Stimulated activated CD8-positive, alpha-beta memory T cell treated with anti-CD3 and anti-CD28 coated beads, Interleukin-4, amount 100 ng/mL, for 48 hours (primary cell): Measurements from ENCODE around the gene SPAAR.

Source experiments
- DNase-seq: peaks from one replicate; pipeline ENCODE4 v3.0.0-alpha.2; 2020

SPAAR gene

DNA sequence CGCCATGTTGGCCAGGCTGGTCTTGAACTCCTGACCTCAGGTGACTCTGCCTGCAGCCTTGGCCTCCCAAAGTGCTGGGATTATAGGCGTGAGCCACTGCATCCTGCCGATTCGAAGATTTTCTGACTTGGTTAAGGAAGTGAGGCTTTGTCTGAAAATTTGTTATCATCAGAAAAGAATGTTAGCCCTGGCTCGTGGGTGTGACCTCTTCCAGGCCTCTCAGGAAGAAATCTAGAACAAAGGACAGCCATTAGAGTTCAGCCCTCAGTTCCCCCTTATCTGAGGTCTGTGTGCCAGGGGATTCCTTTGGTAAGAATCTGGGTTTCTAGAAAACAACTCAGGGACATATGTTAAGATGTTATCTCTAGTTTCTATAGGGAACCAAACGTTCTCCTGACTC, 42.4 kb downstream of the SPAAR start:
- DNase-seq = no peak

DNA sequence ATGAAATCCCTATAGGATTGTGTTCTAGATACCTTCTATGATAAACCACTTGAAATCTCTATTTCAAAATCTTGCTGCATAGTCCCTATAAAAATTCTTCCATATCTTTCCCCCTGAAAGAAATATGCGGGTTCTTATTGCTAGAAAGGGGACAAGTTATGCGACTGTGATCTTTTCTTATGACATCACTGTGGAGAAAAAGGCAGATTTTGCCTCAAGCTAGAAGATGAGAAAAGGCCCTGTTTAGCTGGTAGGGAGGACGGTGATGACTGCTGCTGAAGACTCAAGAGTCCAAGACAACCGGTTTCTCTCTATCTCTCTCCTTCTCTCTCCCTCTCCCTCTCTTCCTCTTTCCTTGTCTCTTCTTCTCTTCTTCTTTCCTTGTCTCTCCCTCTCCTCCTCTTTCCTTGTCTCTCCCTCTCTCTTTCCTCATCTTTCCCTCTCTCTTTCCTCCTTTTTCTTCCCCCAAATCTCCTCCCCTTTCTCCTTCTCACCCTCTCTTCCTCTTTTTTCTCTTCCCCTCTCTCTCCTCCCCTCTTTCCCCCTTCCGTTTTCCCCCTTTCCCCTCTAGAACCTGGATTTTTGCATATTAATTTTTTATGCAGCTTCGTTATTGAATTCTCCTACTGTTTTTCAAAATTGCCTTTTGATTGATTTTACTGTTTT, 43.4 kb downstream of the SPAAR start:
- DNase-seq = no peak

DNA sequence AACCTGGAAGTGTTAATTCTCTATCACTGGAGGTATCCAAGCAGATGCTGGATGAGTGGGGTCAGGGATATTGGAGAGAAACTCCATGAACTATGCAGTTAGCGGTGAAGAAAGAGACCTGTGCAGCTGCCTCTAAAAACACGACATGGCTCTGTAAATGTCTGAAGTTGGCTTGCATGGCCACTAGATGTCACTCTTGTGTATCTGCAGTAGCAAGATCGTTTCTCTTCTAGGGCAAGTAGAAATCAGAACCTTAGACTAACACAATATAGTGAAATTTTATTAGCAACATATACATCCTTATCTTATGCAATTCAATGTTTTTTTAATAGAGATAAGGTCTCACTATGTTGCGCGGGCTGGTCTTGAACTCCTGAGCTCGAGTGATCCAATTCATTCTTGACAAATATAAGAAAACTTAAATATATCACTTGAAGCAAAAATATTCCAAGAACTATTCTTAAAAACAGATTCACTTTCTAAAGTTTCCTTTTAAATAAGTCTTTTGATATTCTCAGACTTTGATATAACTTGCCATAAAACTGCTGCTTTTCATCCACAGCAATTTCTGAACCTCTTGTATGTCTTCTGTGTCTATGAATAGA, 45.8 kb downstream of the SPAAR start:
- peak; percentile 46 for DNase-seq

DNA sequence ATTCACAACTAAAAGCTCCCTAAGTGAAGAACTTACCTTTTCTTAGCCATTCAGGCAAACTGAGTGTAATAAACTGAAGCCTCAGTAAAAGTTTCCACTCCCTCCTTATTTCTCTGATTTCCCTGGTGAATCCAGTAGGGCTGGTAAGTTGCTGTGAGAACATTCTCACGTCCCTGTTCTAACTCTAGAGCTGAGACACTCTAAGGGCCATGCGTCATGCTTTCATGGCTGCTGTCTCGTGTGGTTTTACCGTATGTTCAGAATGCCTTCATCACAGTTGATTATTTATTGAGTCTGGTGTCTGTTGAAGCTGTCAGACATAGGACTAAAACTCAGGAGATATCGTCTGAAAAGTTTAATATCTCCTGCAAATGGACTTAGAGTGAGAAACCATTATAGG, 47.4 kb downstream of the SPAAR start:
- no peak for DNase-seq

DNA sequence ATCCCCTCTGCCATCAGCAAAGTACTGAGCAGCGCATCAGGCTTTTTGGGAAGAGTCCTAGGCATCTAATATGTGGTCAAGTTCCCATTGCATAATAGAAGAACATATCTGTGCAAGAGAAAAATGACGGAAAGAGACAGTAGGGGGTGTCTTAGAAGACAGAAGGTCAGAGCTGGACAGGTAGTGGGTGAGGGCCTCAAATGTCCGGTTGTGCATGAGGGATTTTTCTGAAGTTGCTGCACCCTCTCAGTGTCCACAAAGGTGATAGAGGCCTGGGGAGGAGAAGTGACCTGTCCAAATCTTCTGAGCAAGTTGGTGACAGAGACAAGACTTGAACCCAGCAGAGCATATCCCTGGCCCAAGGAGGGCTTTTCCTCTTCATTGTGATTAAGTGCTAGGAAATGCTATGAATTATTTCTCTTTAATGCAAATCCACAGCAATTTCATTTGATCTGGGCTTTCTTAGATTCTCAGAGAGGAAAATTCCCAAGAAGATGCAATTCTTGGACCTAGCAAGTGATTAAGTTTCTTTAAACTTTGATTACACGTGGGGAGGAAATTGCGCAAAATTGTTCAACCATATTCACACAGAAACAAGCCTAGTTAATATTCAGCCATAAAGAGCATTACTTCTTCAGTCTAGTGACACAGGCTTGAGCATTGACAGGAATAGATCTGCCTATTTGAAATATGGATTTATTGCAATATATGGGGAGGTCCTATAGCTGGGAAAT, 49.0 kb downstream of the SPAAR start, which contains the start of gene OR2S2:
Gene OR2S2, minus strand, starts transcription at position 51 of the 734 bp plus-strand sequence. CDS start 56 bp downstream, outside the sequence.
- DNase-seq = no peak

DNA sequence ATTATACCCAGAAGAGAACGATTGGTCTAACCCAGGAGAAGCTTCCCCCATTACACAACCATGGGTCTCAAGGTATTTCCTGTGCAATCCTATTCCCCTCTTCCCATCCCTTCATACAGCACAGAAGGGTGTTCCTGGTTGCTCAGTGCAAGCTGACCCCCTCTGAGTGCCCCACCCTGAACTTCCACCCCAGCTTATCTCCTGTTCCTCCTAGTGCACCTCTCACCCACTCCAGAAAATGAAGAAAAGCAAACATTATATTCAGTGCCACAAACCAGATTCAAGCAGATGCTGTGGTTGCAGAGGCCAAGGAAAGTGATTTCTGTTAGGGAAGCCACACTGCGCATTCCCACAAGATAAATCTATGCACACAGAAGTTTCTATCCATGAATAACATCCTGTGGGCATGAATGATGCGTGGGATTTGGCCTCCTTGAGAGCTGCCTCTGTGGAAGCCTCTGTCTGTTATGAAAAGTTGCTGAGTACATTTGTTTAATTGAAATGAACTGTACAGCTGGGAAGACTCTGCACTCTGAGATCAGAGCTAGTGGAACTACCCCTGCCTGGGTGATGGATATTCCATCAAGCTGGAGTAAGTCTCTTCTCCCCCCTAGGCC, 50.9 kb downstream of the SPAAR start:
- DNase-seq = no peak
